A549 (cell line): Measurements from ENCODE around the gene LSM4.

Source experiments
- CEBPB ChIP-seq, 2 experiments: fragments of >200 bp in 1 of 2; sonication (Bioruptor Twin) in 1 of 2; formaldehyde crosslinking in 1 of 2; IDR thresholded peaks; 2 replicates each; pipeline ENCODE4 v1.6.1; 2012 to 2016
- CHD2 ChIP-seq: fragments of 150-350 bp; IDR thresholded peaks from 2 replicates; pipeline ENCODE4 v1.6.1; 2014; ENCODE audit warnings: low read length; ENCODE audit not compliant: partially characterized antibody
- CHD4 ChIP-seq: fragments of 200-600 bp; sonication (generic); IDR thresholded peaks from 2 replicates; pipeline ENCODE4 v1.6.1; 2016; ENCODE audit warnings: antibody characterized with exemption, mild to moderate bottlenecking, borderline replicate concordance
- HOXB13 ChIP-seq: fragments of 250-450 bp; sonication (Bioruptor Pico); IDR thresholded peaks from 2 replicates; pipeline ENCODE4 v1.5.0; 2020; ENCODE audit warnings: low read depth, mild to moderate bottlenecking, moderate library complexity
- POLR2A ChIP-seq: IDR thresholded peaks from 2 replicates; pipeline ENCODE4 v1.6.1; 2012; ENCODE audit warnings: mild to moderate bottlenecking, low read length
- RAD21 ChIP-seq, 2 experiments: fragments of >200 bp in 1 of 2; sonication (Bioruptor Twin) in 1 of 2; formaldehyde crosslinking in 1 of 2; IDR thresholded peaks in 1 of 2; conservative IDR thresholded peaks in 1 of 2; 2 replicates in 1 of 2; 3 replicates in 1 of 2; pipeline ENCODE4 v1.6.1; 2012 to 2018; ENCODE audit warnings: inconsistent platforms in 1 of 2
- SMC3 ChIP-seq: fragments of >200 bp; sonication (Bioruptor Twin); formaldehyde crosslinking; IDR thresholded peaks from 3 replicates; pipeline ENCODE4 v1.6.1; 2018; ENCODE audit warnings: inconsistent platforms
- TP53 ChIP-seq: fragments of 250-450 bp; sonication (Bioruptor Pico); IDR thresholded peaks from 2 replicates; pipeline ENCODE4 v1.5.0; 2021; ENCODE audit warnings: mild to moderate bottlenecking, moderate library complexity
- TF ChIP-seq, protein P1 (sequence below): fragments of >200 bp; sonication (Bioruptor Twin); formaldehyde crosslinking; IDR thresholded peaks from 3 replicates; pipeline ENCODE4 v1.5.1; 2016
- TF ChIP-seq, protein P2 (sequence below): fragments of 450-650 bp; IDR thresholded peaks from 2 replicates; pipeline ENCODE4 v1.6.1; 2014; ENCODE audit warnings: antibody characterized with exemption
- TF ChIP-seq, protein P3 (sequence below): fragments of 200-600 bp; sonication (generic); IDR thresholded peaks from 2 replicates; pipeline ENCODE4 v1.6.1; 2016; ENCODE audit warnings: antibody characterized with exemption, mild to moderate bottlenecking, moderate library complexity
- TF ChIP-seq, protein P4 (sequence below): IDR thresholded peaks from 2 replicates; pipeline ENCODE4 v1.6.1; 2012

DNA sequence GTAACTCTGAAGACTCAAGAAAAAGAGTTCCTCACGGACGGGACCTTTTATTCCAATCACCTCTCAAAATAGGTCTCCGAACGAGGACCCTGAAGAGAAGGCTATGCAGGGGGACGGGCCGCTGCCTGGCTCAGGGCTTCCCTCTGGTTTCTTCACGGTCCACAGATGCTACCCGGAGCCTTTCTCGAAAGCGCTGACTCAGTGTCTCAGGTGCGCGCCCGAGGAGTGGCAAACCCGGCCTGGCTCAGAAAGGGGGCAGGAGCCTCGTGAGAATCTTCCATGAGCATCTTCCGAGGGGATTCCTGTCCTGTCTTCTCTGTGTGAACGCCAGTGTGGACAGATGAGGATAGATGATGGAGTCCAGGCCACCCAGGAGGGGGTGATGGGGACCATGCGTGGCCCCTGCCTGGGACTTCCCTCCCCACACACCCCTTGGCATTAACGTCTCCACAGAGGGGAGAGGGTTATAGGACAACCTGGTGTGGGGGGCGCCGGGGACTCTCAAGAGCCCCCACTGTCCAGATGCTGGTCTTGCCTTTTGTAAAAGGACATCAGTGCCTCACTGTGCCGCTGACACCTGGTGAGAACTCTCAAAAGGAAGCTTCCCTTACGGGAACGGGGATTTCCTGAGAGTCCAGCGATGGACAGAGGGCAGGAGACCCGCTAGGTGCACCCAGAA lies 16.5 kb downstream of the LSM4 start:
- TF ChIP-seq, protein P1, sequence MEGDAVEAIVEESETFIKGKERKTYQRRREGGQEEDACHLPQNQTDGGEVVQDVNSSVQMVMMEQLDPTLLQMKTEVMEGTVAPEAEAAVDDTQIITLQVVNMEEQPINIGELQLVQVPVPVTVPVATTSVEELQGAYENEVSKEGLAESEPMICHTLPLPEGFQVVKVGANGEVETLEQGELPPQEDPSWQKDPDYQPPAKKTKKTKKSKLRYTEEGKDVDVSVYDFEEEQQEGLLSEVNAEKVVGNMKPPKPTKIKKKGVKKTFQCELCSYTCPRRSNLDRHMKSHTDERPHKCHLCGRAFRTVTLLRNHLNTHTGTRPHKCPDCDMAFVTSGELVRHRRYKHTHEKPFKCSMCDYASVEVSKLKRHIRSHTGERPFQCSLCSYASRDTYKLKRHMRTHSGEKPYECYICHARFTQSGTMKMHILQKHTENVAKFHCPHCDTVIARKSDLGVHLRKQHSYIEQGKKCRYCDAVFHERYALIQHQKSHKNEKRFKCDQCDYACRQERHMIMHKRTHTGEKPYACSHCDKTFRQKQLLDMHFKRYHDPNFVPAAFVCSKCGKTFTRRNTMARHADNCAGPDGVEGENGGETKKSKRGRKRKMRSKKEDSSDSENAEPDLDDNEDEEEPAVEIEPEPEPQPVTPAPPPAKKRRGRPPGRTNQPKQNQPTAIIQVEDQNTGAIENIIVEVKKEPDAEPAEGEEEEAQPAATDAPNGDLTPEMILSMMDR, result no peak
- no peak for TF ChIP-seq RAD21 (conservative IDR thresholded peaks at IDR 0.05 in 1 of 2, IDR thresholded peaks at IDR 0.05 in 1 of 2)
- no peak for TF ChIP-seq CHD2
- TF ChIP-seq, protein P2, sequence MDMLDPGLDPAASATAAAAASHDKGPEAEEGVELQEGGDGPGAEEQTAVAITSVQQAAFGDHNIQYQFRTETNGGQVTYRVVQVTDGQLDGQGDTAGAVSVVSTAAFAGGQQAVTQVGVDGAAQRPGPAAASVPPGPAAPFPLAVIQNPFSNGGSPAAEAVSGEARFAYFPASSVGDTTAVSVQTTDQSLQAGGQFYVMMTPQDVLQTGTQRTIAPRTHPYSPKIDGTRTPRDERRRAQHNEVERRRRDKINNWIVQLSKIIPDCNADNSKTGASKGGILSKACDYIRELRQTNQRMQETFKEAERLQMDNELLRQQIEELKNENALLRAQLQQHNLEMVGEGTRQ, result no peak
- TF ChIP-seq HOXB13, result no peak
- TF ChIP-seq, protein P3, sequence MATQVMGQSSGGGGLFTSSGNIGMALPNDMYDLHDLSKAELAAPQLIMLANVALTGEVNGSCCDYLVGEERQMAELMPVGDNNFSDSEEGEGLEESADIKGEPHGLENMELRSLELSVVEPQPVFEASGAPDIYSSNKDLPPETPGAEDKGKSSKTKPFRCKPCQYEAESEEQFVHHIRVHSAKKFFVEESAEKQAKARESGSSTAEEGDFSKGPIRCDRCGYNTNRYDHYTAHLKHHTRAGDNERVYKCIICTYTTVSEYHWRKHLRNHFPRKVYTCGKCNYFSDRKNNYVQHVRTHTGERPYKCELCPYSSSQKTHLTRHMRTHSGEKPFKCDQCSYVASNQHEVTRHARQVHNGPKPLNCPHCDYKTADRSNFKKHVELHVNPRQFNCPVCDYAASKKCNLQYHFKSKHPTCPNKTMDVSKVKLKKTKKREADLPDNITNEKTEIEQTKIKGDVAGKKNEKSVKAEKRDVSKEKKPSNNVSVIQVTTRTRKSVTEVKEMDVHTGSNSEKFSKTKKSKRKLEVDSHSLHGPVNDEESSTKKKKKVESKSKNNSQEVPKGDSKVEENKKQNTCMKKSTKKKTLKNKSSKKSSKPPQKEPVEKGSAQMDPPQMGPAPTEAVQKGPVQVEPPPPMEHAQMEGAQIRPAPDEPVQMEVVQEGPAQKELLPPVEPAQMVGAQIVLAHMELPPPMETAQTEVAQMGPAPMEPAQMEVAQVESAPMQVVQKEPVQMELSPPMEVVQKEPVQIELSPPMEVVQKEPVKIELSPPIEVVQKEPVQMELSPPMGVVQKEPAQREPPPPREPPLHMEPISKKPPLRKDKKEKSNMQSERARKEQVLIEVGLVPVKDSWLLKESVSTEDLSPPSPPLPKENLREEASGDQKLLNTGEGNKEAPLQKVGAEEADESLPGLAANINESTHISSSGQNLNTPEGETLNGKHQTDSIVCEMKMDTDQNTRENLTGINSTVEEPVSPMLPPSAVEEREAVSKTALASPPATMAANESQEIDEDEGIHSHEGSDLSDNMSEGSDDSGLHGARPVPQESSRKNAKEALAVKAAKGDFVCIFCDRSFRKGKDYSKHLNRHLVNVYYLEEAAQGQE, result no peak
- no peak for TF ChIP-seq POLR2A
- TF ChIP-seq CHD4, result no peak
- no peak for TF ChIP-seq SMC3
- TF ChIP-seq, protein P4, sequence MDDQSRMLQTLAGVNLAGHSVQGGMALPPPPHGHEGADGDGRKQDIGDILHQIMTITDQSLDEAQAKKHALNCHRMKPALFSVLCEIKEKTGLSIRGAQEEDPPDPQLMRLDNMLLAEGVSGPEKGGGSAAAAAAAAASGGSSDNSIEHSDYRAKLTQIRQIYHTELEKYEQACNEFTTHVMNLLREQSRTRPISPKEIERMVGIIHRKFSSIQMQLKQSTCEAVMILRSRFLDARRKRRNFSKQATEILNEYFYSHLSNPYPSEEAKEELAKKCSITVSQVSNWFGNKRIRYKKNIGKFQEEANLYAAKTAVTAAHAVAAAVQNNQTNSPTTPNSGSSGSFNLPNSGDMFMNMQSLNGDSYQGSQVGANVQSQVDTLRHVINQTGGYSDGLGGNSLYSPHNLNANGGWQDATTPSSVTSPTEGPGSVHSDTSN, result no peak
- no peak for TF ChIP-seq CEBPB (IDR thresholded peaks at IDR 0.05)
- TF ChIP-seq TP53 (CRISPR knock-in tag), result no peak
